Osteocyte (in vitro differentiated cells): Measurements from ENCODE around the gene BRD9. TPM values are rescaled to one million over a fixed set of nuclear protein-coding genes. Genes with fewer than 3 reads are reported as not detected.

Experiments used
- DNase-seq: peaks from one replicate; pipeline ENCODE4 v3.0.0; 2021; ENCODE audit warnings: mixed read lengths; ENCODE audit not compliant: unreplicated experiment; ENCODE audit errors: extremely low spot score
- H3K27ac Mint-ChIP-seq: one replicate; pipeline ENCODE4 v1.8.0; 2021; ENCODE audit warnings: mild to moderate bottlenecking, mixed read lengths; ENCODE audit not compliant: unreplicated experiment
- H3K27me3 Mint-ChIP-seq: one replicate; pipeline ENCODE4 v1.8.0; 2021; ENCODE audit warnings: mixed read lengths; ENCODE audit not compliant: unreplicated experiment
- H3K36me3 Mint-ChIP-seq: one replicate; pipeline ENCODE4 v1.8.0; 2021; ENCODE audit warnings: mixed read lengths; ENCODE audit not compliant: unreplicated experiment
- H3K4me1 Mint-ChIP-seq: one replicate; pipeline ENCODE4 v1.8.0; 2021; ENCODE audit warnings: mixed read lengths; ENCODE audit not compliant: unreplicated experiment
- H3K4me3 Mint-ChIP-seq: one replicate; pipeline ENCODE4 v1.8.0; 2021; ENCODE audit warnings: mild to moderate bottlenecking, moderate library complexity, mixed read lengths; ENCODE audit not compliant: unreplicated experiment
- H3K9me3 Mint-ChIP-seq: one replicate; pipeline ENCODE4 v1.8.0; 2021; ENCODE audit warnings: mixed read lengths; ENCODE audit not compliant: unreplicated experiment
- CTCF ChIP-seq: fragments of 200-600 bp; sonication (generic); IDR thresholded peaks from 2 replicates; pipeline ENCODE4 v1.5.0; 2021; ENCODE audit warnings: antibody characterized with exemption, mild to moderate bottlenecking, moderate library complexity
- total RNA-seq: library from RNA; stranded (reverse); gene quantifications from 2 replicates; pipeline ENCODE4 v1.2.1, GENCODE V29; 2021

The BRD9 gene
- total RNA-seq, 1 donor from 2014 or later: 39.4 TPM

- DNase-seq: no peak
- H3K4me1 Mint-ChIP-seq: no peaks in the 10 kb centered on the region
- H3K9me3 Mint-ChIP-seq: no peaks in the 10 kb centered on the region
- H3K36me3 Mint-ChIP-seq: peaks cover 30% of the 10 kb centered on the region
- H3K4me3 Mint-ChIP-seq: no peak overlapping the region
- no peaks in the 10 kb centered on the region for H3K27me3 Mint-ChIP-seq
- no peak overlapping the region for H3K27ac Mint-ChIP-seq
- no peak for TF ChIP-seq CTCF
Observed at GRCh38 chr5:863244-863805, 29.3 kb downstream of the BRD9 start.

GRCh38 chr5:862367-863243 is 30.0 kb downstream of the BRD9 start:
- no peak for DNase-seq
- Mint-ChIP-seq H3K4me3 (no peak overlapping the region), H3K9me3 (no peaks in the 10 kb centered on the region), H3K4me1 (no peaks in the 10 kb centered on the region), H3K36me3 (peaks cover 23% of the 10 kb centered on the region), H3K27me3 (no peaks in the 10 kb centered on the region), H3K27ac (no peak overlapping the region)
- no peak for TF ChIP-seq CTCF

- peaks cover 21% of the 10 kb centered on the region for H3K36me3 Mint-ChIP-seq
- no peaks in the 10 kb centered on the region for H3K27me3 Mint-ChIP-seq
Observed at GRCh38 chr5:861442-862366, 30.9 kb downstream of the BRD9 start.

GRCh38 chr5:860506-861150 is 32.0 kb downstream of the BRD9 start:
- Mint-ChIP-seq H3K27ac (no peak overlapping the region), H3K36me3 (peaks cover 14% of the 10 kb centered on the region), H3K27me3 (no peaks in the 10 kb centered on the region), H3K4me1 (no peaks in the 10 kb centered on the region), H3K9me3 (no peaks in the 10 kb centered on the region), H3K4me3 (no peak overlapping the region)
- TF ChIP-seq CTCF: no peak
- DNase-seq: no peak

More at GRCh38 chr5:861442-862366, 30.9 kb downstream of the BRD9 start:
- H3K4me3 Mint-ChIP-seq: no peak overlapping the region
- TF ChIP-seq CTCF: no peak
- no peaks in the 10 kb centered on the region for H3K4me1 Mint-ChIP-seq
- no peaks in the 10 kb centered on the region for H3K9me3 Mint-ChIP-seq
- no peak for DNase-seq
- no peak overlapping the region for H3K27ac Mint-ChIP-seq
